GM12891 (cell line): ENCODE results near the gene ECT2.

Experiments used
- POLR2A ChIP-seq: IDR thresholded peaks from 2 replicates; pipeline ENCODE4 v1.6.1; 2011; ENCODE audit warnings: low read depth, low read length, control low read depth
- POLR2AphosphoS5 ChIP-seq: IDR thresholded peaks from 2 replicates; pipeline ENCODE4 v1.6.1; 2011; ENCODE audit warnings: low read depth, low read length, control low read depth
- POU2F2 ChIP-seq: IDR thresholded peaks from 2 replicates; pipeline ENCODE4 v1.6.1; 2011; ENCODE audit warnings: low read depth, mild to moderate bottlenecking, control low read depth, low read length, moderate library complexity
- SPI1 ChIP-seq: IDR thresholded peaks from 2 replicates; pipeline ENCODE4 v1.6.1; 2011; ENCODE audit warnings: low read depth, low read length, control low read depth
- TAF1 ChIP-seq: IDR thresholded peaks from 2 replicates; pipeline ENCODE4 v1.6.1; 2011; ENCODE audit warnings: low read depth, low read length, control low read depth

GRCh38 chr3:172716476-172716875 lies 34.0 kb upstream of the ECT2 start:
- no peak for TF ChIP-seq POLR2AphosphoS5
- TF ChIP-seq POLR2A = no peak
- TF ChIP-seq TAF1 = no peak
- TF ChIP-seq POU2F2 = no peak
- peak; percentile 37 for TF ChIP-seq SPI1
